Stimulated activated CD4-positive, alpha-beta T cell treated with anti-CD3 and anti-CD28 coated beads, TNF-alpha, amount 100 ng/mL, for 1 hour (primary cell): Measurements from ENCODE around the gene AHI1.

Experiments
- DNase-seq, 3 donors: peaks; one replicate each; pipeline ENCODE4 v3.0.0-alpha.2; 2020; ENCODE audit warnings: low read depth in 3 of 3, low spot score in 1 of 3

The AHI1 gene

DNA sequence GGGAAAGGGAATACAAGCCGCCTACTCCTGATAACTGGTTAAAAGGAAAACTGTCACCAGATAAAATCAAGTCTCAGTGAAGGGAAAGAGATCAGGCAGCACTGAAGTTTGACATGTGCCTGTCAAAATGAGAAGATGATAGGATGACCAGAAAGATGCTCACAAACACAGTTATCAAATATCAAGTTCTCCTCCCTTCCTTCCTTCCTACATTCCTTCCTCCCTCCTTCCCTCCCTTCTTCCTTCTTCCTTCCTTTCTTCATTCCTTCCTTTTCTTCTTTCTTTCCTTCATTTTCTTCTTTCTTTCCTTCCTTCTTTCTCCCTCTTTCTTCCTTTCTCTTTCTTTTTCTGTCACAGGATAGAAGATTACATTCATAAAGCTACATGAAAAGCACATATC lies 261.2 kb downstream of the AHI1 start:
- DNase-seq = no peak

- DNase-seq = no peak
These were observed 261.8 kb downstream of the AHI1 start for GRCh38 chr6:135235716-135236115.

DNA sequence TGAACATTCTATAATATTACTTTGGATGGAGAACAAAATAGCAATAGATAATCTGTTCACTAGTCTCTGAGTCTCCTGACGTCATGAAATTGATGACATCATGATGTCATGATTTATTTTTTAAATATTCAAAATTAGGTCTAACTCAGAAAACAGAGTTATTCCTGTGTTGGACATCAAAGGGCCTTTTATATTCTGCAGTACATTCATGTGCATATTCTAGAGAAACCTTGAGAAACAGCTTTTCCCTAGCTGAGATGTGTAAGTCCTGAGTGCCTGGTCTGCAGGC lies 263.1 kb downstream of the AHI1 start:
- no peak for DNase-seq

DNA sequence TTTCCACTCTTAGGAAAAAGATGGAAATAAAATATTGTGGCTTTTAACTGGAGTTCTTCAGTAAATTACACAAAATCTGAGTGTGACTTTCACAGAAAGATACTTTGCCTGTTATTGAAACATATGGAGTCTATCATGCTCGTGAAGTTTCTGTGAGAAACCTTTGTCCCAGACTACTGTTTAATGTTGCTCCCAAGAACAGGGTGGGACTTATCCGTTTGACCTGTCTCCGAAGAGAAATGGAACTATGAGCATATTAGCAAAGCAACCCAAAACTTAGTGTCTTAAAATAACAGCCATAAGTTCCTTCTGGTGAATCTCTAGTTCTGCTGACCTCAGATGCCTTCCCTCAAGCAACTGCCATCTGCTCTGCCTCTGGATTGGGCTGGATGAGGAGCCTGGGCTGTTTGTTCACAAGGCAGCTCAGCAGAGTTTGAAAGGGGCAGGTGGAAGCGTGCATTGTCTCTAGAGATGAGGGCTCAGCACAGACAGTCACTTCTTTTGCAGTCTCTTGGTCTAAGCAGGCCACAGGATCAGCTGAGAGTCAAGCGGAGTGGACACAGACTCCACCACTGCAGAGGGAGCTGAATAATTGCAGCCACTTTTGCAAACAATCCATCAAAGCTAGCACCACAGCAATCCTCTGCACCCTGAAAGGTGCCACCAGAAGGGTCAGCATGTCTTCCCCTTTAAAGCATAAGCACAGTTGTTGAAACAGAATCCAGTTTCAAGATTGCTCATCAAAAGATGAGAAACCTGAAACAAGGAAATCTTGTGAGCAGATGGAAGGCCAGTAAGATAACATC lies 263.7 kb downstream of the AHI1 start:
- DNase-seq = no peak
